ENCODE data around the gene ME3. TPM values are rescaled to one million over a fixed set of nuclear protein-coding genes. Genes with fewer than 3 reads are reported as not detected.

The ME3 gene
- total RNA-seq, 1 experiment from 2014 or later: 35.3 TPM

DNA sequence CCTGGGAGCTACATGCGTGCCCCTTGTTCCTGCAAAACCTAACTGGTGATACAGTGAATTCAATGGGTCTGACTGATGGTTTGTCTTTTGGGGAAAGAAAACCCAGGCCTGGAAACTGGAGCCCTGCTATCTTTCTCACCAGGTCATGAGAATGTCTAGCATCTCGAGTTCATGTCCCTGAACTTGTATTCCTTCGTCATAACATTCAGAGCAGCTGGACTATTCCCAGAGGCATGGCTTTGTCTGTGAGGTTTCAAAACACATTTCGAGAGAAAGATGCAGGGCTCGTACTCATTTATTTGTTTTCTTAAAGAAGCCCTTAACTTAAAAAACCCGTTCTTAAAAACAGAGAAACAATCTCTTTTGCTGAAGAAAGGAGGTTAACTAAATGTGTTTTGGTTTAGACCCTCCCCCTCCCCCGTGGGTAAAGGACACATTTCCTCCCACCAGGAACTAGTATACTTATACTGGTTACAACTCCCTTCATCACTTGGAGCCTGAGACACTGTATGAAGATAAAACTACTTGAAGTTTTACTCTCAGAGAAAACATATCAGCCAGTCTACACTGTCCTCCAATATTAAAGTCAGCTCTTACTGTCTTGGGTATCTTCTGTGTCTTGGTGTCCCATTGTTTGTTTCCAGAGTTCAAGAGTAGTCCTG, 43.2 kb downstream of the ME3 start:
- in situ Hi-C loops (cut with HindIII; ENCODE audit: low pct_unique_long_range_greater_than_20kb, low sequenced_read_pairs): no loop called here
- POLR2A ChIA-PET: interaction anchor here (0.8 kb wide), 1 partner anchor 105 kb away, joined by 4 read pairs; no protein-coding TSS in a partner anchor

DNA sequence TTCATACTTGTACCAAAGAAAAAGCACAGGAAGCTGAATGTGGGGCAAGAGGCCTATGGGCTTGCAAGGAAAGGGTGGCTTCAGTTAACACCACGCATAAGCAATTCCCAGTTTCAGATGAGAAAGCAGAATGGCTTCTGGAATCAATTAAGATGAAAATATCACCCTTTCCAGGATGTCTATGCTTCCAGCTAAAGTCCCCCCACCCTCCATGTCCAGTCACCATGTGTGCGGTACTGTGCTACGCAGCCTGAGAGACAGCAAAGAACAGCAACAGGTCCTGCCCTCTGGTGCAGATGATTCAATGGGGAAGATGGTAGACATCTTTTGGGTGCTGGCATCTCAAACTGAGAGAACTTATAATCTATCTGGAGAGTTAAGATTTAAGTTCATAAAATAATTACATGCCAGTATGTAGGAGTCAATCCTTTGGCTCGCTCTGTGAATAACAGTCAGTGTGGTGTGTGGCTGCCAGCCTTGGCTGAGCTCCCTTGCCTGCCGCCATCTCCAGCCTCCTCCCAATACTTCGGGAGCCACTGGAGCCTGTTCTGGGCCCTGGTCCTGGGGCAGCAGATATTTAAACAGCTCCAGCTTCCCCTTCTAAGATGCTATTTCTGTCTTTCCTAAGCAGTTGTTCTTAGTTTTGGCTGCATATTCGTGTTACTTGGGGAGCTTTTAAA, 44.5 kb downstream of the ME3 start:
- ChIA-PET CTCF (no interaction called here), POLR2A (no interaction called here)
- intact Hi-C loops (cut with micrococcal nuclease; ENCODE audit: unreplicated experiment) (no loop called here), in situ Hi-C loops (cut with HindIII; ENCODE audit: low pct_unique_long_range_greater_than_20kb, low sequenced_read_pairs) (no loop called here)
- Histone ChIP-seq H3K4me3 (ENCODE audit: low read depth in 2 of 2, low read length in 2 of 2) (no peak overlapping the region), H3K36me3 (ENCODE audit: control insufficient read depth, insufficient read depth, low read length) (no peaks in the 10 kb centered on the region), H3K9me3 (ENCODE audit: control insufficient read depth, insufficient read depth, low read depth, low read length) (no peaks in the 10 kb centered on the region; the same call in 1 of the 2 replicates), H3K27ac (ENCODE audit: low read length) (peak overlapping the region; percentile 44; the same call in 1 of the 2 replicates), H3K4me1 (ENCODE audit: control insufficient read depth, insufficient read depth, low read length) (peaks cover 16% of the 10 kb centered on the region), H3K27me3 (ENCODE audit: control insufficient read depth, insufficient read depth, low read length) (no peaks in the 10 kb centered on the region)
- no TSS peak for BruUV-seq (replicated peaks)
- no peak for TF ChIP-seq SIN3A (IDR thresholded peaks at IDR 0.05; ENCODE audit: borderline replicate concordance, insufficient read depth, low read depth, low read length)
- no peak for TF ChIP-seq REST (IDR thresholded peaks at IDR 0.05; ENCODE audit: insufficient read depth in 1 of 2, low read depth in 2 of 2, low read length in 1 of 2)
- no peak for TF ChIP-seq POLR2AphosphoS5 (IDR thresholded peaks at IDR 0.05; ENCODE audit: low read depth, low read length)
- TF ChIP-seq, protein P1, sequence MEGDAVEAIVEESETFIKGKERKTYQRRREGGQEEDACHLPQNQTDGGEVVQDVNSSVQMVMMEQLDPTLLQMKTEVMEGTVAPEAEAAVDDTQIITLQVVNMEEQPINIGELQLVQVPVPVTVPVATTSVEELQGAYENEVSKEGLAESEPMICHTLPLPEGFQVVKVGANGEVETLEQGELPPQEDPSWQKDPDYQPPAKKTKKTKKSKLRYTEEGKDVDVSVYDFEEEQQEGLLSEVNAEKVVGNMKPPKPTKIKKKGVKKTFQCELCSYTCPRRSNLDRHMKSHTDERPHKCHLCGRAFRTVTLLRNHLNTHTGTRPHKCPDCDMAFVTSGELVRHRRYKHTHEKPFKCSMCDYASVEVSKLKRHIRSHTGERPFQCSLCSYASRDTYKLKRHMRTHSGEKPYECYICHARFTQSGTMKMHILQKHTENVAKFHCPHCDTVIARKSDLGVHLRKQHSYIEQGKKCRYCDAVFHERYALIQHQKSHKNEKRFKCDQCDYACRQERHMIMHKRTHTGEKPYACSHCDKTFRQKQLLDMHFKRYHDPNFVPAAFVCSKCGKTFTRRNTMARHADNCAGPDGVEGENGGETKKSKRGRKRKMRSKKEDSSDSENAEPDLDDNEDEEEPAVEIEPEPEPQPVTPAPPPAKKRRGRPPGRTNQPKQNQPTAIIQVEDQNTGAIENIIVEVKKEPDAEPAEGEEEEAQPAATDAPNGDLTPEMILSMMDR (IDR thresholded peaks at IDR 0.05): no peak
- no peak for TF ChIP-seq TCF7L2 (IDR thresholded peaks at IDR 0.05; ENCODE audit: low read depth, low read length)
- ATAC-seq: no peak
- no peak for DNase-seq (ENCODE audit: low read depth, low spot score)

More for the DNA sequence above, 43.2 kb downstream of the ME3 start:
- H3K9me3 ChIP-seq (ENCODE audit: control insufficient read depth, insufficient read depth, low read depth, low read length): no peaks in the 10 kb centered on the region
- peak overlapping the region; percentile 70; the same call in 1 of the 2 replicates for H3K27ac ChIP-seq (ENCODE audit: low read length)
- CTCF ChIA-PET: no interaction called here
- intact Hi-C loops (cut with micrococcal nuclease; ENCODE audit: unreplicated experiment): no loop called here
- DNase-seq (ENCODE audit: low read depth, low spot score): no peak
- H3K27me3 ChIP-seq (ENCODE audit: control insufficient read depth, insufficient read depth, low read length): no peaks in the 10 kb centered on the region
- H3K4me1 ChIP-seq (ENCODE audit: control insufficient read depth, insufficient read depth, low read length): peaks cover 25% of the 10 kb centered on the region
- TF ChIP-seq SIN3A (IDR thresholded peaks at IDR 0.05; ENCODE audit: borderline replicate concordance, insufficient read depth, low read depth, low read length): no peak
- TF ChIP-seq, protein P1 (IDR thresholded peaks at IDR 0.05): no peak
- TF ChIP-seq TCF7L2 (IDR thresholded peaks at IDR 0.05; ENCODE audit: low read depth, low read length): no peak
- TF ChIP-seq REST (IDR thresholded peaks at IDR 0.05; ENCODE audit: insufficient read depth in 1 of 2, low read depth in 2 of 2, low read length in 1 of 2): no peak
- no peak for TF ChIP-seq POLR2AphosphoS5 (IDR thresholded peaks at IDR 0.05; ENCODE audit: low read depth, low read length)
- ATAC-seq: no peak
- H3K36me3 ChIP-seq (ENCODE audit: control insufficient read depth, insufficient read depth, low read length): no peaks in the 10 kb centered on the region
- H3K4me3 ChIP-seq (ENCODE audit: low read depth in 2 of 2, low read length in 2 of 2): no peak overlapping the region
- no TSS peak for BruUV-seq (replicated peaks)
